IPS-NIHi7 (cell line): ENCODE measurements around the gene RBMS3.

Source experiments
- DNase-seq: peaks from one replicate; pipeline ENCODE4 v3.0.0; 2012; ENCODE audit warnings: mixed read lengths; ENCODE audit errors: extremely low spot score

The RBMS3 gene

DNA sequence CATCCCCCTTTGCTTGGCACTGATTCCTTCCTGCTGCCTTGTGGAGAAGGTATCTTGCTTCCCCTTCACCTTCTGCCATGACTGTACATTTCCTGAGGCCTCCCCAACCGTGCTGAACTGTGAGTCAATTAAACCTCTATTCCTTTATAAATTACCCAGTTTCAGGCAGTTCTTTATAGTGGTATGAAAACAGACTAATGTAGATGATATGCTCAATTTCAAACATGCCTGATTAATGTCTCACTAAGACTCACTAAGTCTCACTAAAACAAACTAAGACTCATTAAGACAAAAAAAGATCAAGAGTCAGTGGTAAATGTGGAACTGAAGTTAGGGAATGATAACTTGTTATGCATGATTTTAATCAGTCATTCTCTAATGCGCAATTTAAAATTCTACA, 606.6 kb downstream of the RBMS3 start:
- DNase-seq: no peak

GRCh38 chr3:29889215-29889614, 608.3 kb downstream of the RBMS3 start:
- DNase-seq: no peak

DNA sequence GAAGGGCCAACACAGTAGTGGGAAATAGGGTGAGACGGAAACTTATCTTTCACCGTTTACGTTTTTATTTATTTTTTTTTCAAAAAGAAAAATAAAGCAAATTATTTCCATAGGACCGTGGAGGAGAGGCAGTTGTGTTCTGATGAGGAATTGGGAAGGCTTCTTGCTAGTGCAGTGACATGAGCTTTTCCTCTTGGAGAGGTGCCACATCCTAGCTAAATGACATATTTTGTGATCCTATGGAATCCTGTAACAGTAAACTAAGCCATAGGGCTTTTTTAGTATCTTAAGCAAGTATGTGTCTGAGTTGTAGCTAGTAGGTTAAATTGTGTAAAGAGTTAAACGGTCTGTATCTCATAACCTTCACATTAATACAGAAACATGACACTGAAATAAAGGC, 609.9 kb downstream of the RBMS3 start:
- DNase-seq: no peak

GRCh38 chr3:29892976-29893554, 612.2 kb downstream of the RBMS3 start:
- no peak for DNase-seq

DNA sequence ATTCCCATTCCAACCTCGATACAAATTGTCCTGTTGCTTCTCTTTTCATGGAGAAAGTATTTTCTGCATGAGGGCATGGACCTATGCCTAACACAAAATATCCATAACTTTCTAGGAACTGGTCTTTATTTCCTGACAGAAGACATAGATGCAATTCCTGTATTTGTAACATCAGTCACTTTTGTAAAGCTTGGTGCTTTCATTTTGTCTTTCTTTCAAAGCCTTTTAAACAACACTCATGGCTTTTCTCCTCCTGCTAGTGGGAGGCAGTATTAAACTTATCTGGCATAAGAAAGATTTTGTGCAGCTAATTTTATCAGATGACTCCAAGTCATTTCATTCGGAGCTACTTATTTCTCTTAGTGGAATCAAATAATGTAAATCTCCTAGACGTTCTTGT, 616.0 kb downstream of the RBMS3 start:
- DNase-seq: no peak

DNA sequence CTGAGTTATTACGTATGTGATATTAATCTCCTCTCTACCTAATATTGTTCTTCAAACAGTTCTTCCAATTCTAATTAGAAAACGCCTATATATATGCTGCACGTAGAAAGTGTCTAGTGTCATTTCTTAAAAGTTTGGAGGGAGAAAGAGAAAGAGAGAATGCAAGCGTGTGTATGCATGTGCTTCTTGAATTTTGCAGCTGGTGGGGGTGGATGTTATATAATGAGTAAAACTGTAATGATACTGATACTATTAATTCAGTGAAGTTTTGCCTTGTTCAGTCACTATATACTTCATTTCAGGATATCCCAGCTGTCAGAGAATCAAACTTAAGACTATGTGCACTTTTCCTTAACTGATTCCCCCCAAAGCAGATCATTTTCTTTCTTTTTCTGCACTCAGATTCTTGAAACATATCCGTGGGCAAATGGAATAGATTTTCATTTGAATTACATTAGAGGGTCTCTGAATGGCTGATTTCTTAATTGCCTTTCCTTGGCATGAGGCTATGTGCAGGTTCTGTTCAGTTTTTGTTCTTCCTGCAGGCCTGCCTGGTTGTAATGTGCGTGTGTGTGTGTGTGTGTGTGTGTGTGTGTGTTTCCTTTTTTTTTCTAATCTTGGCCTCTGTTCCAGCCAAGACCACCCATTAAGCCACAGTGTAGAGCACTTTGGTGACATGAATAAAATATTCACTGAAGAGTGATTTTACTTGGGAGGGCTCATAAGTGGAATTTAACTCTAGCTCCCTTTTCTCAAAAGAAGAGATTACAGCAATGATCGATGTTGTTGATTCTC, 617.5 kb downstream of the RBMS3 start:
- no peak for DNase-seq

DNA sequence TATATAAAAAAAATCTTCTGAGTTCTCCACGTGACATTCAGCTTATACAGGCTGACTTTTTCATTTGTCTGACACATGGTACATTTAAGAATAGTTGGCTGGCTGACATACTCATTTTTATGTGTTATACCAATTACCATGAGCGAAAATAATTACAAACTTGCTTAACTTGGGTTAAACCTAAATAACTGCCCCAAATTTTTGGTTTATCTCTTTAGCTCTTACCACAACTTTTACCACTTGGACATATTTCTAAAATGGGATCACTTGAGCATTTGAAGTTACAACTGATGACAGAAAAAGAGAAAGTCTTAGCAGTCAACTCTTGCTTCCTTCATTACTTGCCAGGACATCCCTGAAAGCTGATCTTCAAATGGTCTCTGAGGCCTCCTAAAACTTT, 618.1 kb downstream of the RBMS3 start:
- DNase-seq: no peak

- no peak for DNase-seq
These were observed 620.2 kb downstream of the RBMS3 start for GRCh38 chr3:29901097-29901496.

GRCh38 chr3:29903600-29903999, 622.7 kb downstream of the RBMS3 start:
- no peak for DNase-seq

GRCh38 chr3:29906906-29907305, 626.0 kb downstream of the RBMS3 start:
- no peak for DNase-seq

GRCh38 chr3:29912600-29913288, 631.9 kb downstream of the RBMS3 start:
- no peak for DNase-seq

DNA sequence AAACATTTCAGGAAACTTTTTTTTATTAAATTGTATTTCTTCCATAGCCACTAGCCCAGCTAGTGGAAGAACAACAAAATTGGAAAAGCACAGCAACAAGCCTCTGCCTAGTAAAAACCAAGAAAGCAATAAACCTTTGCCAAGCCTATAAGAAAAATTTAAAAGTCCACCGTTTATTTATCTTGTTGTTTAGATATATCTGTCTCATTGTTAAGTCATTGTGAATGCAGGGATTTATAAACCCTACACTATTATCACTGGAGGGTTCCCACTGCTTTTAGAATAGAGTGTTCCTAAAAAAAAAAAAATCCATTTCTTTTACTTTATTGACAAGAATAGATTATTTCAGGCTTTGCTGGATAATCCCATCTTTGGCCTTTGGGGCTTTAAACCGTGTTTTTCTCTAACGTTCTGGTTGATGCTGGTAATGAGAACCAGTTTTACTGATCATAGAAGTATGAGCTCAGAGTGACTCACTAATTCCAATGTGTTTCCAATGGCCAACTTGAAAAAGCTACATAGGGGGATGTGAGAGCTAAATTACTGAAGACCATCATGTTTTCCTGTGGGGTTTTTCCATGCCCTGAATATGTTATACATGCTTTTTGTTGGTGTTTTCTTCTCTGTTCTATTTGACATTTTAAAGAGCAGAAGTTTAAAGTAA, 634.1 kb downstream of the RBMS3 start:
- no peak for DNase-seq

- no peak for DNase-seq
These were observed 638.7 kb downstream of the RBMS3 start for GRCh38 chr3:29919571-29919970.

DNA sequence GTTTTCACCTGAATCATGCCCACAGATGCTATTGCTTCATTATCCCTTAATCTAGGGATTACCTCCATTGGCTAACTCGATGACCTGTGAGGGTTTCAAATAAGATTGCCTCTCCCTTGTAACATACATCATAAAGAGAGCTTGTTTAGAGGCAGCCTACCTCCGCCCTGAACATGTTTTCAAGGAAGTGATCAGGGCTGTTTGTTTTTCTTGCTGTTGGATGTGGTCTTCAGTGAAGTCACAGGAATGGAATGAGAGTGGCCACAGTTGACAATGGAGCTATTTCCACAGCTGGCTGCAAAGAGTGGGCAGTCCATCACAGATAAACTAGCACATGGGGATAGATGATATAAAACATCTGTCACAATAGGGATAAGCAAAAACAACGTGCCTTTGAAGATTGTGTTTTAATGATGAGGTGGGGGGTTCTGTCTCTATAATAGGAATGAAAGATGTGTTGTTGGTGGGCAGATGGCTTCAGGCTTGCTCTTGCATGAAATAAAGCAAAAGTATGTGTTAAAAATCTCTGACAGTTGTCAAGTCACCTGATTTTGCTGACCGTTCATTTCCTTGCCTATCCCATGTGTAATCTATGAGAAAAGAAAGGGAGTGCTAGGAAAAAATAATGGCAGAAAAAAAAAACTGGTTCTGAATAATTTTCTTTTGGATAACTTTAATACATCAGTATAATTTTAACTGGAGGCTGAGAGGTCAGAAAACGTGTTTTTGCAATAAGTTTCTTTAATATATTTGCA, 642.3 kb downstream of the RBMS3 start:
- DNase-seq: no peak

DNA sequence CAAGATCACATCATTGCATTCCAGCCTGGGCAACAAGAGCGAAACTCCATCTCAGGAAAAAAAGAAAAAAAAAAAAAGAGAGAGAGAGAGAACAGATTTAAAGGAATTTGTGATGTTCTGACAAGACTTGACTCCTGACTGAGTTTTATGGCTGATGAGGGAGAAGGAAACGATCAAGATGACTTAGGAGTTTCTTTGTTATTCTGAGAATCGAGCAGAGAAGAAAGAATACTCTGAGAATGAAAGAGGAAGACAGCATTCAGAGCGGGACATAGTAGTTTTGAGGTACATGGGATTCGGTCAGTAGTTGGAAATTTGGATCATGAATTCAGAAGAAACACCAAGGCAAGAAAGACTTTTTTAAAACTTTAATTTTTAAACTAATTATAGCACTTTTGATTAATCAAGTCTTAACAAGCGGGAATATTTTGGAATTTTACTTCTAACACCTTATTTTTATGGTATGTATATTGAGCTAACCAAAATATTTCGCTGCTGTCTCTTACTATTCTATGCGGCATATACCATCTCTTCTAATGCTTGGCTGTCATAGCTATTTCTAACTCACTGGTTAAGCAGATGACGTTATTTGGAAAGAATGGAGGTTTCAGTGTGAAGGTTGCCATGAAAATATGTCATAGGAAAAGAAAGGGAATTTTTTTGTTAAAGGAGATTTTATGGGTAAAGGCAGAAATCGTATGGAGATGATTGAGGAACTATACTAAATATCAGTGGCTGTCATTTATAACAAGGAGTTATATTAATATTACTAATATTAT, 644.1 kb downstream of the RBMS3 start:
- DNase-seq: no peak

- DNase-seq: no peak
These were observed 645.5 kb downstream of the RBMS3 start for GRCh38 chr3:29926378-29926777.

- no peak for DNase-seq
These were observed 651.9 kb downstream of the RBMS3 start for GRCh38 chr3:29932696-29933325.

DNA sequence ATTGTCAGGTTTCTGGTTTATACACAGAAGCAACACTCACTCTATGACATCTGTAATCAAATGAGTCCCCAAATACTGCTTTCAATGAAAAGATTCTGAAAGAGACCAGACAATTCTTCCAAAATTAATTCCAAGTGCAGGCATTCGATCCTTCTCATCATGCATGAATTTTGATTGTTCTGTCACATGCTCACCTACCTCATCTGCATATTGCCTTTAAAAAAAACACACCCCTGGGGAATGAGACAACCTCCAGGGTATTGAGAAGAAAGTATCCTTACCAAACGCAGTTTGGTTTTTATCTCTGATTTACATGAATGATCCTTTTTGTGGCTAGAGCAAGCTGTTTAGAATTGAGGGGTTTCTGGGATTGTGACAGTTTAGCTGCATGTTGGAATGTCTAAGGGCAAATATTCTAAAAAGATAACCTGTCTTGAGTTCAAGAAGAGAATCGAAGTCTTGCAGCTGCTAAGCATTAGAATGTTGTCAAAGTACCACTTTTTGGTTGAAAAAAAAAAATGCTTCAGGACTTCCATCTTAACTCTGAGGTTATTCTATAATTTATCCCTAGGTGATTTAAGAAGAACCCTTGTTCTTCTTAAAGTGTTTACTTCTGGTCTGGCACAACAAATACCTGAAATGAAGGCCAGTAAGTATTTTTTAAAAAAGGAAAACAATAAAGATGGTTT, 653.1 kb downstream of the RBMS3 start:
- DNase-seq: no peak

DNA sequence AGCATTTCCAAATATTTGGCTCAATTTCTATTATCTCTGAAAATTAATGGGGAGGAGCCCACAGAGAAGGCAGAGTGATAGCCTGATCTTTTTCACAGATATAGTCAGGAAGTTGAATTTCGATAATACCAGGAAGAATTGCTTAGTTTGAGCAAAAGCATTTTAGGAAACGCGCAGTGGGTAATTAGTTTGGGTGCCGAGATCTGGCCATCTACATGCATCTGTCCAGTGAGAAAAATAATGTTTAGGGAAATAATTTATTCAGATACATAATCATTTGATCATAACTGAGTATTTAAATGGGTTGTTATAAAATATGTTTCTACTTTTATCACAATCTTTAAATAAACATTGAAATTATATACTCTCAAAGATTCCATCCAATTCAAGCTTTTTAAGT, 653.9 kb downstream of the RBMS3 start:
- no peak for DNase-seq

GRCh38 chr3:29936054-29936453, 655.2 kb downstream of the RBMS3 start:
- no peak for DNase-seq
